ENCODE measurements around the gene CDK16.

CDK16 gene

DNA sequence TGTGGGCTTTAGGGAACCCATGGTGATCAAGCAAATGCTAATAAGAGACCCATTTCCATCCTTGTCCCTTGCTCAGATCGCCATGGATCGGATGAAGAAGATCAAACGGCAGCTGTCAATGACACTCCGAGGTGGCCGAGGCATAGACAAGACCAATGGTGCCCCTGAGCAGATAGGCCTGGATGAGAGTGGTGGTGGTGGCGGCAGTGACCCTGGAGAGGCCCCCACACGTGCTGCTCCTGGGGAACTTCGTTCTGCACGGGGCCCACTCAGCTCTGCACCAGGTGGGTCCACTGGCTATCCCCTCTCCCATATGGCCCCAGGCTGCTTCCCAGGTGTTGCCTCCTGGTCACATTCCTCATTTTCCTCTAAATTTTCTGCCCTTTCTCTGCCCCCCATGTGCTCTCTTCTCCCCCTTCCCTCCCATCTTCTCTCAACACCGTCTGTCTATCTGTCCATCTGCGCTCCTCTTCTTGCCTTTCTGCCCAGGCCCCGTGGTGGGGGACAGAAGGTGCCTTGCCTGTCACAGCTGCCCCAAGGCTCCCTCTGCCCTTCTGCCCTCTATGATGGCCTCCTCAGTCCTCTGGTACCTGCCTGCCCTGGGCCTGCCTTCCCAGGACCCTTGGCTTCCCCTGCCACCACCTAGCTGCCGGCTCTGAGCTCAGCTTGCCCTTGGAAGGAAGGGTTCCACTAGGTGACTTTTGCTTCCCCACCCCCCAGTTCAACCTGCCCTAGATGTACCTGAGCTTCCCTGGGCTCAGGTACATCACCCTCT lies 5.2 kb downstream of the CDK16 start:
- H3K27ac ChIP-seq: no peak overlapping the region
- no peak overlapping the region for H3K4me3 ChIP-seq

DNA sequence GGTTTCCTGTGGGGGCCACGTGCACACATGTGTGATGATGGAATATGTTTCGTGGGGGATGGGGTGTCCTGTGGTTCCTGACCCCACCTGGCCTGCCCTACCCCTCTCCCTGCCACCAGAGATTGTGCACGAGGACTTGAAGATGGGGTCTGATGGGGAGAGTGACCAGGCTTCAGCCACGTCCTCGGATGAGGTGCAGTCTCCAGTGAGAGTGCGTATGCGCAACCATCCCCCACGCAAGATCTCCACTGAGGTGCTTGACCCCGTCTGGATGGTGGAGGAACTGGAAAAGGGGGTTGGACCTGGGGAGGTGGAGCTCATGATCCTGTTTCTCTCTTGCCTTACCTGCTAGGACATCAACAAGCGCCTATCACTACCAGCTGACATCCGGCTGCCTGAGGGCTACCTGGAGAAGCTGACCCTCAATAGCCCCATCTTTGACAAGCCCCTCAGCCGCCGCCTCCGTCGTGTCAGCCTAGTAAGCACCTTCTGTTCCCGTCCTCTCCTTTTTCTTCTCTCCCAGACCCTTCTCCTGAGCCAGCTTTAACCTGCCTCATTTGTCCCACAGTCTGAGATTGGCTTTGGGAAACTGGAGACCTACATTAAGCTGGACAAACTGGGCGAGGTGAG lies 5.9 kb downstream of the CDK16 start:
- H3K4me3 ChIP-seq: no peak overlapping the region
- no peak overlapping the region for H3K27ac ChIP-seq

GRCh38 chrX:47224896-47225290 lies 6.4 kb downstream of the CDK16 start:
- Histone ChIP-seq H3K27ac (no peak overlapping the region), H3K4me3 (no peak overlapping the region)

DNA sequence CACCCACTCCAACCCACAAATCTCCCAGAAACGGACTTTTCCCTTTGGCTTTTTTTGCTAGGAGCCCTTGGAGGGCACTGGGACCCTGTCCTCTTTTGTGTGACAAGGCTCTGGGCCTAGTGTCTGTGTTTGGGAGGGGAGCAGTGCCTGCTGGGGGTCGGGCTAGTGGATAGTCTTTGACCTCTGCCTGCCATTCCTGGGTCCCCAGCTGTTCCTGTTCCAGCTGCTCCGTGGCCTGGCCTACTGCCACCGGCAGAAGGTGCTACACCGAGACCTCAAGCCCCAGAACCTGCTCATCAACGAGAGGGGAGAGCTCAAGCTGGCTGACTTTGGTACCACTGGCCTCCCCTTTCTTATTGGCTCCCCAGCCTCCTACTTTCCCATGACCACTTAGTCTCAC lies 7.6 kb downstream of the CDK16 start:
- Histone ChIP-seq H3K27ac (no peak overlapping the region), H3K4me3 (no peak overlapping the region)

- no peak overlapping the region for H3K27ac ChIP-seq
Measured at GRCh38 chrX:47226531-47227333, 8.3 kb downstream of the CDK16 start.

DNA sequence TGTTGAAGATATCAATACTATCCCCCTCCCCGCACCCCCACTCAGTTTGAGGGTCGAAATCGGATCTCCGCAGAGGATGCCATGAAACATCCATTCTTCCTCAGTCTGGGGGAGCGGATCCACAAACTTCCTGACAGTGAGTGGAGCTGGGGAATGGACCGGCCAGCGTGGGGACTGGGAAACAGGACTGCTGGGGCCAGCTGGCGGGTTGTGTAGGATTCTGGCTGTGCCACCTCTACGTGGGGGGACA lies 8.8 kb downstream of the CDK16 start:
- Histone ChIP-seq H3K27ac (no peak overlapping the region), H3K4me3 (no peak overlapping the region)

More at GRCh38 chrX:47226531-47227333, 8.3 kb downstream of the CDK16 start:
- H3K4me3 ChIP-seq: no peak overlapping the region

GRCh38 chrX:47228550-47229270 lies 10.2 kb downstream of the CDK16 start:
- Histone ChIP-seq H3K27ac (no peak overlapping the region), H3K4me3 (no peak overlapping the region)

GRCh38 chrX:47229427-47229826 lies 10.9 kb downstream of the CDK16 start:
- Histone ChIP-seq H3K27ac (no peak overlapping the region), H3K4me3 (no peak overlapping the region)

DNA sequence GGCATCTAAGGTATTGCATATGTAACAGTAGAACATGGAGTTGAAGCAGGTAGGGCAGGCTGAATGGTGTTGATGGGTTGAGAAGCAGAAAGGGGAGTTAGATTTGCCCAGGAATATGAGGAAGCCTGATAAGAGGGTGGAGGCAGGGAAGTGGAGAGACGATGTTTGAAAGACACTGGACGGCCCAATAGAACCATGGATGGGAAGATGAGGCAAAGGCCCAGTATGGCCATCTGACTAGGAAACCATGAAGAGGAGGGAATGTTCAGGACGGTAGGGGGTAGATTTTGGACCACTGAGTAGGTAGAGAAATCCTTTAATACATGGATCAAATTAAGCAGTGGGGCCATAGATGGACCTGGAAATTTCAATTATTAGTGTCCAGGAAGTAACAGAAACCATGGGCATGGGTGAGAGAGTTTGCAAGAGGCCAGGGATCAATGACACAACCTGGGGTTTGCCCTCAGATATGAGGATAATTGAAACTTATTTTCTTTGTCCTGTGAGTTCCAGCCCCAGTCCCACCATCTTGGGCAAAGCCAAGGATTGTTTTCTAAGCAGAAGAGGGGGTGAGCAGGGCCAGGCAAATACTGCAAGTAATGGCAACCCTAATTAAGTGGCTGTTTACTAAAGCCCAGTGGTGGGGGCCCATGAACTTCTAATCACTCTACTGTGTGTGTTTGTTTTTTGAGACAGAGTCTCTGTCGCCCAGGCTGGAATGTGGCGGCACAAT lies 11.8 kb downstream of the CDK16 start:
- Histone ChIP-seq H3K4me3 (no peak overlapping the region), H3K27ac (no peak overlapping the region)

DNA sequence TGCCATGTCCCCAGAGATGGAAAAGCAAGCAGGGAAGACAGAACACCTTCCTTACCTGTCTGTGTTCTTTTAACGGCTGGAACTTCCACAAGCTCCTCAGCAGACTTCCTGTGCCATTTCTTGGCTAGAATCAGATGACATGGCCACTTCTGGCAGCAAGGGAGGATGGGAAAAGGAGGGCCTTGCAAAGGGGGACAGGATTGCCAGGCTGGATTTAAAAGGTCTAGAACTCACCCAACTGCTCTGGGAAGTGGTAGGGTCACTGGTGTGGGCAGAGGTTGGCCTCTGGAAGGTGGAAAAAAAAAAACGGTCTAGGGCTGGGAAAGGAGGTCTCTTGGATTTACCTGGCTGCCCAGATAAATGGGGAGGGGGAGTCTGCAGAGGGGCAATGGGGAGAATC lies 12.7 kb downstream of the CDK16 start:
- no peak overlapping the region for H3K4me3 ChIP-seq

DNA sequence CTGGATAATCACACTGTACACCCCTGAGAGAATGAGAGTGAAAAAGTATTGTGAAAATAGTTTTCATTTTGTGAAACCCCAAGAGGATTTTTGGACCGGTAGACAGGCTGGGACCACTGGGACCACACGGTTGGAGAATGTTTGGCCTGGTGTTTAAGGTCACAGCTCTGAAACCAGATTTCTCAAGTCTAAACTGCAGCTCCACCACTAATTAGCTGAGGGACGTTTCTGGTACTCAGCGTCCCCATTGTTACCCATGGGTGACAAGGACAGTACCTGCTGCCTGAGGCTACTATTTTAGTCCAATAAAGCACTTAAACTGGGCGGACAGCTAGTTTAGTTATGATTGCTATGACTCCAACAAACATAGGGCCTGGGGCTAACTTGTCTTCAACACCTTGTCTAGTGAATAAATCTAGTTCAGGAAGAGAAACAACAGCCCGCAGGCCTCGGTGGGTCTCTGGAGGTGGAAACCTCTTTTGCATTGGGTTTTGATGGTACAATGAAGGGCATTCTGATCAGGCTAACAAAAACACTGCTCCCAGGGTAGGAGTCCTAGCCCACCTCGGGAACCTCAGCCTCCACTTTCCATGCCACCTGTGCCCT lies 13.8 kb downstream of the CDK16 start:
- peak overlapping the region; percentile 52 to 67 (median 54) for H3K4me3 ChIP-seq
- peak overlapping the region; percentile 74 to 97 (median 90) for H3K27ac ChIP-seq

More for the DNA sequence above, 12.7 kb downstream of the CDK16 start:
- H3K27ac ChIP-seq: no peak overlapping the region

DNA sequence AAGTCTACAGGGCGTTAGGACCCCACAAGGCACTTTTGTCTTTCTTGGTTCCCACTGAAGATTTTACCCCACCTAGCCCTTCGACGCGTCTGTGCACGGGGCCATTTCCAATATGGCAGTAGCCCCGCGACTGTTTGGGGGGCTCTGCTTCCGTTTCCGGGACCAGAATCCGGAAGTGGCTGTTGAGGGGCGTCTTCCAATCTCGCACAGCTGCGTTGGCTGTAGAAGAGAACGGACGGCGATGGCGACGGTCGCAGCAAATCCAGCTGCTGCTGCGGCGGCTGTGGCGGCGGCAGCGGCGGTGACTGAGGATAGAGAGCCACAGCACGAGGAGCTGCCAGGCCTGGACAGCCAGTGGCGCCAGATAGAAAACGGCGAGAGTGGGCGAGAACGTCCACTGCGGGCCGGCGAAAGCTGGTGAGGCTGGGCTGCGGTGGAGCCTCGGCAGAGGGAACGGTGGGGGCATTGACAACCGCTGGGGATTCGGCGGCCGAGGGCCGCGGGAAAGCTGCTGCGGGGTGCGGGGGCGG lies 14.4 kb downstream of the CDK16 start, which contains the start of gene USP11:
USP11 (plus strand) TSS at position 207 of the 530 bp plus-strand sequence; CDS start at position 242, 35 bp downstream.
- Histone ChIP-seq H3K4me3 (peak within 1 kb of the TSS; percentile 52 to 67 (median 54)), H3K27ac (peak within 1 kb of the TSS; percentile 74 to 97 (median 90))

- H3K4me3 ChIP-seq: peak overlapping the region; percentile 52 to 67 (median 54)
Measured at GRCh38 chrX:47233333-47234113, 15.0 kb downstream of the CDK16 start.

DNA sequence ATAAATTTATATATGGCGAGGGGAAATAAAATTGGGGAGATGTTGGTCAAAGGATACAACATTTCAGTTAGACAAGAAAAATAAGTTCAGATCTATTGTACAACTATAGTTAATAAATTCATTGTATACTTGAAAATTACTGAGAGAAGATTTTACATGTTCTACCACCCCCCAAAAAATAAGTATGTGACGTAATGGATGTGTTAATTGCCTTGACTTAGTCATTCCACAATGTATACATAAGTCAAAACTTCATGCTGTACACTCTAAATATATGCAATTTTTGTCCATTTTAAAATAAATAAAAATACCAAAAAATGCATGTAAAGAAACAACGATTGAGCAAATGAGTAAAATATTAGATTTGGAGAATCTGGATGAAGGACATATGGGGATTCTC lies 16.1 kb downstream of the CDK16 start:
- Histone ChIP-seq H3K27ac (peak overlapping the region in 7 of 21 experiments; percentile 78 to 97 (median 89)), H3K4me3 (peak overlapping the region in 3 of 7 experiments; percentile 54 to 67 (median 54))

More at GRCh38 chrX:47233333-47234113, 15.0 kb downstream of the CDK16 start:
- H3K27ac ChIP-seq: peak overlapping the region; percentile 74 to 97 (median 90)

DNA sequence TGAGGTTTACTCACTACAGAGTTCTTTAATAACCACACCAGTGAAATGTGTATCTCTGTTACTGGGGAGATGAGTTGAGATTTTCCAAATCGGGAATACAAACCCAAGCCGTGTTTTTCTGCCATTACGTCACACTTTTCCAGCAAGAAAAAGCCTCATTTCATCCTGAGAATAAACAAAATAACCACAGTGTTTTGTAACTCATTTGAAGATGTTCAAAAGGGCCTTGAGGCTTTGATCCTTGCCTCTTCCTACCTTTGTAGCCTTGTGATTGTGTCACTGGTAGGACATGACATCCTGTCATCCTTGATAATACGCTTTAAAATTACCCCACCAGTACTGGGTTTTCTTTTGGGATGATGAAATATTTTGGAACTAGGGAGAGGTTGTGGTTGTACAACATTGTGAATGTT lies 17.2 kb downstream of the CDK16 start:
- Histone ChIP-seq H3K4me3 (no peak overlapping the region), H3K27ac (peak overlapping the region in 1 of 21 experiments; percentile 31)

DNA sequence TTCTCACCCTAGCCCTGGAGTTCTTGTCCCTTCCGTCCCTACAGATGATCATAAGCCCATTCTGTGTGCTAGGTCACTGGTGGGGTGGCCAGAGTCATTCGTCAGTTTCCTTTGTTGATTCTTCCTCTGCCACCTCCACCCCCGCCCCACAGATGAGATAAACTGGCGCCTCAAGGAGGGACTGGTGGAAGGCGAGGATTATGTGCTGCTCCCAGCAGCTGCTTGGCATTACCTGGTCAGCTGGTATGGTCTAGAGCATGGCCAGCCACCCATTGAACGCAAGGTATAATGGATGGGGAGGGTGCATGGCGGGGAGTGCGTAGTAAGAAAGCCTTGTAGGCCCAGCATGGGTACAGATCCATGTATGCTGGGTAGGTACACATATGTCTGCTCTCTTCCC lies 20.7 kb downstream of the CDK16 start:
- no peak overlapping the region for H3K27ac ChIP-seq
- no peak overlapping the region for H3K4me3 ChIP-seq

- H3K4me3 ChIP-seq: no peak overlapping the region
- no peak overlapping the region for H3K27ac ChIP-seq
Measured at GRCh38 chrX:47239898-47240545, 21.5 kb downstream of the CDK16 start.
